Trophoblast cell (in vitro differentiated cells and primary cell): Measurements from ENCODE around the gene PRCC. TPM values are rescaled to one million over a fixed set of nuclear protein-coding genes. Genes with fewer than 3 reads are reported as not detected.

Experiments
- DNase-seq, 2 donors: peaks; one replicate each; pipeline ENCODE4 v3.0.0-alpha.2; 2016
- H2AFZ ChIP-seq: 2 replicates; pipeline ENCODE4 v1.6.1; 2013; ENCODE audit warnings: low read length, moderate library complexity, mild to moderate bottlenecking; ENCODE audit not compliant: insufficient read depth, poor library complexity
- H2AK5ac ChIP-seq: 2 replicates; pipeline ENCODE4 v1.6.1; 2013; ENCODE audit warnings: mild to moderate bottlenecking, low read length
- H2BK120ac ChIP-seq: 2 replicates; pipeline ENCODE4 v1.6.1; 2013; ENCODE audit warnings: low read length, mild to moderate bottlenecking, moderate library complexity; ENCODE audit not compliant: insufficient read depth, poor library complexity
- H2BK12ac ChIP-seq: 2 replicates; pipeline ENCODE4 v1.6.1; 2013; ENCODE audit warnings: mild to moderate bottlenecking, low read length, moderate library complexity
- H2BK5ac ChIP-seq: 2 replicates; pipeline ENCODE4 v1.6.1; 2013; ENCODE audit warnings: low read length, low read depth, moderate library complexity, mild to moderate bottlenecking; ENCODE audit not compliant: poor library complexity
- H3K14ac ChIP-seq: 2 replicates; pipeline ENCODE4 v1.6.1; 2013; ENCODE audit warnings: mild to moderate bottlenecking, low read length
- H3K18ac ChIP-seq: 2 replicates; pipeline ENCODE4 v1.6.1; 2013; ENCODE audit warnings: mild to moderate bottlenecking, low read length
- H3K23ac ChIP-seq: 2 replicates; pipeline ENCODE4 v1.6.1; 2013; ENCODE audit warnings: low read length
- H3K27ac ChIP-seq: 2 replicates; pipeline ENCODE4 v1.5.1; 2013; ENCODE audit warnings: low read depth, mild to moderate bottlenecking, inconsistent platforms, low read length, moderate library complexity
- H3K27me3 ChIP-seq: 2 replicates; pipeline ENCODE4 v1.6.1; 2013; ENCODE audit warnings: inconsistent platforms, mild to moderate bottlenecking, low read length, moderate library complexity; ENCODE audit not compliant: insufficient read depth
- H3K36me3 ChIP-seq, 2 experiments: 1 replicate in 1 of 2; 2 replicates in 1 of 2; pipeline ENCODE4 v1.6.1; 2013; ENCODE audit warnings: low read length in 2 of 2, mild to moderate bottlenecking in 2 of 2, moderate library complexity in 1 of 2; ENCODE audit not compliant: insufficient read depth in 2 of 2, control insufficient read depth in 1 of 2
- H3K4ac ChIP-seq: 2 replicates; pipeline ENCODE4 v1.6.1; 2013; ENCODE audit warnings: low read depth, mild to moderate bottlenecking, low read length, moderate library complexity
- H3K4me1 ChIP-seq, 2 experiments: 1 replicate in 1 of 2; 2 replicates in 1 of 2; pipeline ENCODE4 v1.6.1; 2013; ENCODE audit warnings: low read length in 2 of 2, mild to moderate bottlenecking in 2 of 2, moderate library complexity in 1 of 2; ENCODE audit not compliant: insufficient read depth in 2 of 2, control insufficient read depth in 1 of 2
- H3K4me2 ChIP-seq: 2 replicates; pipeline ENCODE4 v1.6.1; 2013; ENCODE audit warnings: inconsistent platforms, mild to moderate bottlenecking, low read length, moderate library complexity
- H3K4me3 ChIP-seq: 2 replicates; pipeline ENCODE4 v1.5.1; 2013; ENCODE audit warnings: mild to moderate bottlenecking, low read depth, low read length, inconsistent platforms
- H3K79me1 ChIP-seq: one replicate; pipeline ENCODE4 v1.6.1; 2013; ENCODE audit warnings: low read length
- H3K79me2 ChIP-seq: 2 replicates; pipeline ENCODE4 v1.6.1; 2013; ENCODE audit warnings: low read length, mild to moderate bottlenecking; ENCODE audit not compliant: control insufficient read depth, insufficient read depth, poor library complexity
- H3K9ac ChIP-seq: 2 replicates; pipeline ENCODE4 v1.6.1; 2013; ENCODE audit warnings: mild to moderate bottlenecking, low read length
- H3K9me3 ChIP-seq: 2 replicates; pipeline ENCODE4 v1.6.1; 2013; ENCODE audit warnings: low read depth, mild to moderate bottlenecking, control low read depth, inconsistent platforms, low read length; ENCODE audit not compliant: insufficient read depth
- H4K12ac ChIP-seq: 2 replicates; pipeline ENCODE4 v1.6.1; 2013; ENCODE audit warnings: low read depth, mild to moderate bottlenecking, low read length, moderate library complexity
- H4K8ac ChIP-seq: 2 replicates; pipeline ENCODE4 v1.6.1; 2013; ENCODE audit warnings: low read depth, mild to moderate bottlenecking, low read length, moderate library complexity
- H4K91ac ChIP-seq: one replicate; pipeline ENCODE4 v1.6.1; 2013; ENCODE audit warnings: low read depth, mild to moderate bottlenecking, low read length, moderate library complexity
- WGBS: extraction: QIAGEN DNeasy Blood & Tissue Kit; methylation state at CpG from one replicate; pipeline ENCODE4 v1.1.7; 2013; ENCODE audit warnings: missing lambda C conversion rate; ENCODE audit not compliant: insufficient read length, insufficient coverage; ENCODE audit errors: extremely low coverage; 5-methylcytosine and 5-hydroxymethylcytosine counted together
- polyA plus RNA-seq: library from polyadenylated mRNA; stranded (reverse); fragments of 200-250 nt; gene quantifications from 2 replicates; pipeline ENCODE4 v1.2.3, GENCODE V29; 2013

Gene PRCC
- polyA plus RNA-seq: 156 and 169 TPM in 2 replicates

GRCh38 chr1:156767101-156767878, at the start of gene PRCC:
PRCC (plus strand) TSS chr1:156767535; CDS start chr1:156767772, 237 bp downstream.
- H4K8ac ChIP-seq: peak within 1 kb of the TSS; percentile 92
- peaks cover 18% of the 10 kb centered on the region for H3K79me2 ChIP-seq
- H4K91ac ChIP-seq: peak within 1 kb of the TSS; percentile 85
- H3K4me2 ChIP-seq: peak within 1 kb of the TSS; percentile 92
- H2BK5ac ChIP-seq: peak within 1 kb of the TSS; percentile 79
- H2BK120ac ChIP-seq: peak within 1 kb of the TSS; percentile 74
- H3K79me1 ChIP-seq: peaks cover 12% of the 10 kb centered on the region
- peak within 1 kb of the TSS; percentile 58 for H2AFZ ChIP-seq
- peak within 1 kb of the TSS; percentile 89 for H2AK5ac ChIP-seq
- H4K12ac ChIP-seq: peak within 1 kb of the TSS; percentile 68
- peak within 1 kb of the TSS; percentile 55 for H3K27ac ChIP-seq
- DNase-seq: peak; percentile 99 to 100
- peak within 1 kb of the TSS; percentile 81 for H3K18ac ChIP-seq
- peak within 1 kb of the TSS; percentile 91 for H3K4me3 ChIP-seq
- no peak within 1 kb of the TSS for H2BK12ac ChIP-seq
- H3K4me1 ChIP-seq: peaks cover 5 to 10% of the 10 kb centered on the region in 2 experiments
- H3K27me3 ChIP-seq: no peaks in the 10 kb centered on the region
- peak within 1 kb of the TSS; percentile 96 for H3K14ac ChIP-seq
- WGBS: no CpG with 5 or more reads among the region's 50 CpGs
- peak within 1 kb of the TSS; percentile 98 for H3K9ac ChIP-seq
- H3K23ac ChIP-seq: no peak within 1 kb of the TSS
- H3K9me3 ChIP-seq: no peaks in the 10 kb centered on the region
- peaks cover 6 to 10% of the 10 kb centered on the region in 2 experiments for H3K36me3 ChIP-seq
- H3K4ac ChIP-seq: peak within 1 kb of the TSS; percentile 87

- Histone ChIP-seq H3K36me3 (peaks cover 18 to 32% of the 10 kb centered on the region in 2 experiments), H4K8ac (no peak overlapping the region), H2BK12ac (peak overlapping the region; percentile 92), H4K91ac (peak overlapping the region; percentile 64), H3K18ac (no peak overlapping the region), H2AK5ac (no peak overlapping the region), H3K79me1 (peaks cover 2% of the 10 kb centered on the region), H3K4me1 (peaks cover 17 to 23% of the 10 kb centered on the region in 2 experiments), H2BK5ac (peak overlapping the region; percentile 33), H3K27ac (peak overlapping the region; percentile 61), H3K27me3 (no peaks in the 10 kb centered on the region), H3K23ac (no peak overlapping the region), H3K9ac (no peak overlapping the region), H3K4ac (no peak overlapping the region), H3K4me2 (peak overlapping the region; percentile 26), H2AFZ (no peak overlapping the region), H3K9me3 (no peaks in the 10 kb centered on the region), H3K4me3 (no peak overlapping the region), H3K14ac (peak overlapping the region; percentile 62), H4K12ac (no peak overlapping the region), H2BK120ac (peak overlapping the region; percentile 71), H3K79me2 (peaks cover 2% of the 10 kb centered on the region)
- WGBS: no CpG with 5 or more reads among the region's 2 CpGs
- no peak for DNase-seq
Measured at GRCh38 chr1:156721131-156721530, 46.2 kb upstream of the PRCC start.

GRCh38 chr1:156721535-156721934, 45.8 kb upstream of the PRCC start:
- Histone ChIP-seq H3K9me3 (no peaks in the 10 kb centered on the region), H3K4me3 (no peak overlapping the region), H4K91ac (peak overlapping the region; percentile 64), H3K27ac (peak overlapping the region; percentile 61), H3K4me1 (peaks cover 20 to 26% of the 10 kb centered on the region in 2 experiments), H3K27me3 (no peaks in the 10 kb centered on the region), H3K23ac (no peak overlapping the region), H3K4me2 (peak overlapping the region; percentile 26), H3K79me1 (peaks cover 2% of the 10 kb centered on the region), H2AK5ac (peak overlapping the region; percentile 72), H3K36me3 (peaks cover 18 to 32% of the 10 kb centered on the region in 2 experiments), H2BK120ac (peak overlapping the region; percentile 71), H3K18ac (peak overlapping the region; percentile 40), H4K8ac (no peak overlapping the region), H3K79me2 (peaks cover 2% of the 10 kb centered on the region), H3K4ac (no peak overlapping the region), H2BK5ac (peak overlapping the region; percentile 33), H2BK12ac (peak overlapping the region; percentile 92), H3K14ac (peak overlapping the region; percentile 62), H4K12ac (no peak overlapping the region), H3K9ac (no peak overlapping the region), H2AFZ (no peak overlapping the region)
- WGBS: no CpG with 5 or more reads among the region's 4 CpGs
- no peak for DNase-seq

- no peak overlapping the region for H2AFZ ChIP-seq
- H3K27ac ChIP-seq: no peak overlapping the region
- no peak overlapping the region for H2BK5ac ChIP-seq
- no peaks in the 10 kb centered on the region for H3K27me3 ChIP-seq
- no peak overlapping the region for H3K4ac ChIP-seq
- no peak overlapping the region for H3K14ac ChIP-seq
- peaks cover 9% of the 10 kb centered on the region for H3K79me1 ChIP-seq
- no peak overlapping the region for H2AK5ac ChIP-seq
- peaks cover 16 to 29% of the 10 kb centered on the region in 2 experiments for H3K4me1 ChIP-seq
- no peak overlapping the region for H2BK120ac ChIP-seq
- DNase-seq: peak; percentile 87 to 95
- peaks cover 20 to 35% of the 10 kb centered on the region in 2 experiments for H3K36me3 ChIP-seq
- H4K8ac ChIP-seq: no peak overlapping the region
- no peak overlapping the region for H4K91ac ChIP-seq
- no peak overlapping the region for H2BK12ac ChIP-seq
- no peak overlapping the region for H3K18ac ChIP-seq
- no peak overlapping the region for H3K9ac ChIP-seq
- H4K12ac ChIP-seq: no peak overlapping the region
- peaks cover 6% of the 10 kb centered on the region for H3K79me2 ChIP-seq
- H3K4me3 ChIP-seq: no peak overlapping the region
- H3K4me2 ChIP-seq: peak overlapping the region; percentile 55
- H3K9me3 ChIP-seq: peaks cover 2% of the 10 kb centered on the region
- no CpG with 5 or more reads among the region's 18 CpGs for WGBS
- H3K23ac ChIP-seq: no peak overlapping the region
Measured at GRCh38 chr1:156725683-156726280, 41.6 kb upstream of the PRCC start.
